Measurements from ENCODE around the gene NAA80.
"Not testable (repeated sequence)": the region's sequence is repeated elsewhere in the genome, so short reads cannot be mapped to it uniquely, and the experiment has no call there.

Gene NAA80

GRCh38 chr3:50288387-50289007, 10.7 kb downstream of the NAA80 start:
- DNase-seq: no peak

GRCh38 chr3:50287262-50287661, 11.9 kb downstream of the NAA80 start:
- DNase-seq: no peak

GRCh38 chr3:50286322-50287227, 12.6 kb downstream of the NAA80 start:
- no peak for DNase-seq

GRCh38 chr3:50284121-50284520, 15.1 kb downstream of the NAA80 start:
- DNase-seq: not testable (repeated sequence)

GRCh38 chr3:50279255-50280016, 19.8 kb downstream of the NAA80 start:
- DNase-seq: no peak

GRCh38 chr3:50278880-50279224, 20.4 kb downstream of the NAA80 start, which contains the start of gene LSMEM2:
LSMEM2 (plus strand) TSS chr3:50279087; CDS start chr3:50279114, 27 bp downstream.
- no peak for DNase-seq

- no peak for DNase-seq
Measured at GRCh38 chr3:50278123-50278879, 20.9 kb downstream of the NAA80 start.

- no peak for DNase-seq
Measured at GRCh38 chr3:50276762-50277101, 22.5 kb downstream of the NAA80 start.

- peak; percentile 34 for DNase-seq
Measured at GRCh38 chr3:50275996-50276761, 23.0 kb downstream of the NAA80 start.

GRCh38 chr3:50275141-50275995, 23.8 kb downstream of the NAA80 start:
- DNase-seq: no peak

GRCh38 chr3:50274371-50275104, 24.7 kb downstream of the NAA80 start:
- no peak for DNase-seq

- DNase-seq: no peak
Measured at GRCh38 chr3:50273689-50274065, 25.5 kb downstream of the NAA80 start.

- DNase-seq: peak; percentile 67
Measured at GRCh38 chr3:50272911-50273688, 26.1 kb downstream of the NAA80 start.

GRCh38 chr3:50272538-50272910, 26.7 kb downstream of the NAA80 start:
- not testable (repeated sequence) for DNase-seq

- DNase-seq: no peak
Measured at GRCh38 chr3:50271314-50271936, 27.8 kb downstream of the NAA80 start.

- DNase-seq: no peak
Measured at GRCh38 chr3:50270422-50271224, 28.6 kb downstream of the NAA80 start.

- DNase-seq: no peak
Measured at GRCh38 chr3:50269977-50270413, 29.2 kb downstream of the NAA80 start.

GRCh38 chr3:50269460-50269859, 29.7 kb downstream of the NAA80 start:
- DNase-seq: no peak
